Mesenchymal stem cell (in vitro differentiated cells and primary cell): ENCODE data around the gene MACROD1.

Experiments
- DNase-seq: peaks from one replicate; pipeline ENCODE4 v3.0.0-alpha.2; 2013
- H2AFZ ChIP-seq: one replicate; pipeline ENCODE4 v1.6.1; 2013; ENCODE audit warnings: low read depth, mild to moderate bottlenecking, control low read depth, inconsistent platforms, low read length, moderate library complexity
- H2AK5ac ChIP-seq: 2 replicates; pipeline ENCODE4 v1.6.1; 2013; ENCODE audit warnings: low read length, moderate library complexity, mild to moderate bottlenecking, inconsistent platforms; ENCODE audit not compliant: severe bottlenecking
- H2BK120ac ChIP-seq: one replicate; pipeline ENCODE4 v1.6.1; 2013; ENCODE audit warnings: low read depth, mild to moderate bottlenecking, inconsistent platforms, low read length, moderate library complexity
- H2BK12ac ChIP-seq, 2 experiments: one replicate each; pipeline ENCODE4 v1.6.1; 2013; ENCODE audit warnings: inconsistent platforms in 2 of 2, low read length in 2 of 2, mild to moderate bottlenecking in 2 of 2, moderate library complexity in 2 of 2, control low read depth in 1 of 2
- H2BK15ac ChIP-seq: one replicate; pipeline ENCODE4 v1.6.1; 2013; ENCODE audit warnings: mild to moderate bottlenecking, low read depth, inconsistent platforms; ENCODE audit not compliant: poor library complexity, severe bottlenecking
- H2BK5ac ChIP-seq: 2 replicates; pipeline ENCODE4 v1.6.1; 2013; ENCODE audit warnings: low read depth, mild to moderate bottlenecking, low read length, control low read depth, inconsistent platforms; ENCODE audit not compliant: poor library complexity, severe bottlenecking
- H3K14ac ChIP-seq, 2 experiments: one replicate each; pipeline ENCODE4 v1.6.1; 2013; ENCODE audit warnings: inconsistent platforms in 2 of 2, low read length in 2 of 2, control low read depth in 1 of 2, mild to moderate bottlenecking in 1 of 2, moderate library complexity in 1 of 2
- H3K18ac ChIP-seq, 2 experiments: one replicate each; pipeline ENCODE4 v1.6.1; 2013; ENCODE audit warnings: inconsistent platforms in 2 of 2, low read length in 2 of 2, control low read depth in 1 of 2, low read depth in 1 of 2, mild to moderate bottlenecking in 1 of 2
- H3K23ac ChIP-seq, 2 experiments: one replicate each; pipeline ENCODE4 v1.6.1; 2013; ENCODE audit warnings: inconsistent platforms in 2 of 2, low read length in 2 of 2, mild to moderate bottlenecking in 2 of 2, moderate library complexity in 2 of 2, control low read depth in 1 of 2
- H3K27ac ChIP-seq: 2 replicates; pipeline ENCODE4 v1.5.1; 2013; ENCODE audit warnings: mild to moderate bottlenecking, moderate library complexity, low read length, control low read depth, inconsistent platforms; ENCODE audit not compliant: poor library complexity, severe bottlenecking
- H3K27me3 ChIP-seq, 2 experiments: 2 replicates each; pipeline versions ENCODE4 v1.6.1 to v1.7.0; 2013; ENCODE audit warnings: low read length in 2 of 2, mild to moderate bottlenecking in 2 of 2, moderate library complexity in 2 of 2, control low read depth in 1 of 2, inconsistent platforms in 1 of 2; ENCODE audit not compliant: control insufficient read depth in 1 of 2, insufficient read depth in 1 of 2
- H3K36me3 ChIP-seq, 2 experiments: 2 replicates each; pipeline versions ENCODE4 v1.6.1 to v1.7.0; 2013; ENCODE audit warnings: low read length in 2 of 2, control low read depth in 1 of 2, inconsistent platforms in 1 of 2, low read depth in 1 of 2, mild to moderate bottlenecking in 1 of 2; ENCODE audit not compliant: insufficient read depth in 2 of 2, control insufficient read depth in 1 of 2
- H3K4ac ChIP-seq, 2 experiments: one replicate each; pipeline ENCODE4 v1.6.1; 2013; ENCODE audit warnings: inconsistent platforms in 2 of 2, low read length in 2 of 2, mild to moderate bottlenecking in 2 of 2, moderate library complexity in 2 of 2, control low read depth in 1 of 2, low read depth in 1 of 2
- H3K4me1 ChIP-seq: 2 replicates; pipeline ENCODE4 v1.6.1; 2013; ENCODE audit warnings: low read depth, low read length, control low read depth; ENCODE audit not compliant: control insufficient read depth, insufficient read depth
- H3K4me2 ChIP-seq: 2 replicates; pipeline ENCODE4 v1.6.1; 2013; ENCODE audit warnings: low read length, mild to moderate bottlenecking, inconsistent platforms; ENCODE audit not compliant: poor library complexity, severe bottlenecking
- H3K4me3 ChIP-seq, 2 experiments: 2 replicates each; pipeline versions ENCODE4 v1.5.1 to v1.7.0; 2013; ENCODE audit warnings: low read length in 2 of 2, mild to moderate bottlenecking in 2 of 2, control low read depth in 1 of 2, low read depth in 1 of 2; ENCODE audit not compliant: insufficient read depth in 1 of 2
- H3K79me1 ChIP-seq: replicated peaks from 2 replicates; pipeline ENCODE4 v1.6.1; 2013; ENCODE audit warnings: mild to moderate bottlenecking, control low read depth, low read length, inconsistent platforms; ENCODE audit not compliant: poor library complexity, severe bottlenecking
- H3K9ac ChIP-seq: 2 replicates; pipeline ENCODE4 v1.7.0; 2013; ENCODE audit warnings: mild to moderate bottlenecking, low read length, moderate library complexity
- H3K9me3 ChIP-seq: 2 replicates; pipeline ENCODE4 v1.7.0; 2013; ENCODE audit warnings: mild to moderate bottlenecking, low read length; ENCODE audit not compliant: control insufficient read depth
- H4K8ac ChIP-seq: one replicate; pipeline ENCODE4 v1.6.1; 2013; ENCODE audit warnings: inconsistent platforms, mild to moderate bottlenecking, low read length, moderate library complexity
- H4K91ac ChIP-seq: one replicate; pipeline ENCODE4 v1.6.1; 2013; ENCODE audit warnings: mild to moderate bottlenecking, low read length, inconsistent platforms
- WGBS: methylation state at CpG from one replicate; pipeline ENCODE4 v1.1.7; 2013; ENCODE audit warnings: mixed read lengths; 5-methylcytosine and 5-hydroxymethylcytosine counted together

The MACROD1 gene

DNA sequence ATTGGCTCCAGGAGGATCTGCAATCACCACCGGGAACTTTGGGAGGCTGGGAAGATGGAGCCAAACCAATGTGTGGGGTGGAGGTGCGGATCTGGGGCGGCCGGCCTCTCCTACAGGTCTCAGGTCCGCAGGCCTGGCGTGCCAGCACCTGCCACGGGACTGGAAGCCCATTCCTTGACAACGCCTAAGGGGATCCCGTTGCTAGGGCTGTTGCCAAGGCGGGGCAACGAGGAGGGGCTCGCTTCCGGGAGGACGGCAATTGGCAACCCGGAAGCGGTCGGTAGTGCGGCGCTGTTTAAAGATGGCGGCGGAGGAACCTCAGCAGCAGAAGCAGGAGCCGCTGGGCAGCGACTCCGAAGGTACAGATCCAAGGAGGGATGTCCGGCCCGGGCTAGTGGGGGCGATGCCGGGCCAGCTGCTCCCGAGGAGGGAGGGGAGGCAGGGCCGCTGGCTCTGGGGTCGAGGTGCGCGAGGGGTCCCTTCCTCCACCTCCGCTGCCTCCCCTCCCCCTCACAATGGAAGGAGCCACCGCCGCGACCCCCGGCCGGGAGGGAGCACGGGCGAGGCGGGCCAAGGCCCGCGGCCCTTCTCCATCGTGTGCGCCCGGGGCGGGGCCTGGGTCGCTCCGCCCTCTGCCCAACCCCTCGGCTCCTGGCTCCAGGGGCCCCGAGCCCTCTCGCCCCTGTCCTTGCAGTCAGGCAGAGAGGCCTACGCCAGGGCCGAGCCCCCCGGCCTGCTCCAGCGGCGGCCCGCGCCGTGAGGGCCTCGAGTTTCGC is 179.6 kb downstream of the MACROD1 start, which contains the start of gene OTUB1:
OTUB1 (plus strand) TSS at position 283 of the 776 bp plus-strand sequence; CDS start at position 302, 19 bp downstream.
- Histone ChIP-seq H3K9me3 (no peaks in the 10 kb centered on the region), H3K36me3 (peaks cover 29 to 31% of the 10 kb centered on the region in 2 experiments), H3K23ac (peak within 1 kb of the TSS in 1 of 2 experiments; percentile 77), H3K27me3 (no peaks in the 10 kb centered on the region), H3K79me1 (peaks cover 39% of the 10 kb centered on the region), H3K27ac (peak within 1 kb of the TSS; percentile 73), H4K8ac (peak within 1 kb of the TSS; percentile 95), H2BK5ac (peak within 1 kb of the TSS; percentile 67), H3K4me3 (peak within 1 kb of the TSS; percentile 95 to 97), H3K4me1 (peaks cover 31% of the 10 kb centered on the region), H2BK120ac (peak within 1 kb of the TSS; percentile 93), H3K14ac (peak within 1 kb of the TSS in 1 of 2 experiments; percentile 89), H2AFZ (peak within 1 kb of the TSS; percentile 79), H3K9ac (peak within 1 kb of the TSS; percentile 96), H3K18ac (peak within 1 kb of the TSS; percentile 94 to 98), H3K4me2 (peak within 1 kb of the TSS; percentile 82), H3K4ac (peak within 1 kb of the TSS; percentile 96), H2BK15ac (peak within 1 kb of the TSS; percentile 33), H2BK12ac (no peak within 1 kb of the TSS), H2AK5ac (peak within 1 kb of the TSS; percentile 35), H4K91ac (peak within 1 kb of the TSS; percentile 99)
- peak; percentile 94 for DNase-seq
- WGBS = 0% methylated on average over 51 of the region's 63 CpGs

DNA sequence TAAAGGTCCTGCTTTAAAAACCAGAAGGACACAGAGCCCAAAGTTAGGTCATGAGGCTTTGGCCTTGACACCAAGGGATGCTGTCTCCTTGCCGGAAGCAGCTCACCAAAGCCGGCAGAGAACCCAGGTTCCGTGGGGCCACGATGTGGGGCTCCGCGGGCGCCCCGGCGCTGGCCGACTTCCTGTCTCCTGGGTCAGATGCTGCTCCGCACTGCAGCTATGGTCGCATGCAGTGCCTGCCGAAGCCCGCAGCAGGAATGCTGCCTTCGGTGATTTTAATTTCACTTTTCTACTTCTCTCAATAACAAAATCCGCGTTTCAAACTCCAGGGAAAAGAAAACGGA is 180.1 kb downstream of the MACROD1 start:
- no peaks in the 10 kb centered on the region for H3K27me3 ChIP-seq
- H2AK5ac ChIP-seq = peak overlapping the region; percentile 35
- H3K79me1 ChIP-seq = peaks cover 40% of the 10 kb centered on the region
- no peak overlapping the region for H3K14ac ChIP-seq
- peaks cover 33% of the 10 kb centered on the region for H3K4me1 ChIP-seq
- peak overlapping the region; percentile 82 for H3K4me2 ChIP-seq
- DNase-seq = no peak
- H3K4ac ChIP-seq = peak overlapping the region; percentile 70 to 84
- no peak overlapping the region for H4K91ac ChIP-seq
- H3K23ac ChIP-seq = no peak overlapping the region
- H3K9me3 ChIP-seq = no peaks in the 10 kb centered on the region
- peak overlapping the region; percentile 79 for H2AFZ ChIP-seq
- no peak overlapping the region for H2BK12ac ChIP-seq
- peak overlapping the region in 1 of 2 experiments; percentile 64 for H3K18ac ChIP-seq
- H4K8ac ChIP-seq = peak overlapping the region; percentile 89
- peaks cover 23 to 30% of the 10 kb centered on the region in 2 experiments for H3K36me3 ChIP-seq
- WGBS = 28% methylated on average over 15 of the region's 18 CpGs
- peak overlapping the region; percentile 95 to 97 for H3K4me3 ChIP-seq
- H3K9ac ChIP-seq = peak overlapping the region; percentile 96
- peak overlapping the region; percentile 51 for H2BK5ac ChIP-seq
- peak overlapping the region; percentile 73 for H3K27ac ChIP-seq
- no peak overlapping the region for H2BK120ac ChIP-seq
- H2BK15ac ChIP-seq = no peak overlapping the region

DNA sequence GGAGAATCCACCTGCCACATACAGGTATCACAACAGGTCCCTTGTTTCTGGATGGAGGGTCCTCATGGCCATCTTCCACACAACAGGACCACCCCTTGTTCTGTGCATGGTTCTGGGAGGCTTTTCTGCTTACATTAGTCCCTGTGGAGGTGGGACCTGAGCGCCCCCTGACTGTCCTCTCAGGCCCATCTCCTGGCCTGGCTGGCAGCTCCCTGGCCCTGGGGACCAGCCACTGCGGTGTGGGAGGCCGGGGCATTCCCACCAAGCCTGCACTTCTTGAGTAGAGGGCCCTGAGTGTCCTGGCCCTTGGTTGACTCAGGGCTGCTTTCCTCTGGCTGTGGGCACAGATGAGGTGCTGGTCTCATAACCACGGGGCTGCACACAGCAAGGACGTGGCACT is 186.5 kb downstream of the MACROD1 start:
- Histone ChIP-seq H2AK5ac (no peak overlapping the region), H2AFZ (no peak overlapping the region), H3K4me1 (peaks cover 34% of the 10 kb centered on the region), H3K18ac (no peak overlapping the region), H3K79me1 (peaks cover 17% of the 10 kb centered on the region), H3K14ac (no peak overlapping the region), H3K27ac (no peak overlapping the region), H2BK120ac (no peak overlapping the region), H3K27me3 (no peaks in the 10 kb centered on the region), H3K9ac (no peak overlapping the region), H3K4me2 (no peak overlapping the region), H2BK5ac (no peak overlapping the region), H4K8ac (no peak overlapping the region), H4K91ac (no peak overlapping the region), H2BK12ac (no peak overlapping the region), H2BK15ac (no peak overlapping the region), H3K36me3 (peaks cover 13 to 23% of the 10 kb centered on the region in 2 experiments), H3K9me3 (no peaks in the 10 kb centered on the region), H3K23ac (no peak overlapping the region), H3K4me3 (no peak overlapping the region), H3K4ac (no peak overlapping the region)
- WGBS = 89% methylated on average over 5 of the region's 5 CpGs
- no peak for DNase-seq

GRCh38 chr11:63978551-63979239 is 187.2 kb downstream of the MACROD1 start:
- no peak overlapping the region for H3K27ac ChIP-seq
- no peak overlapping the region for H3K18ac ChIP-seq
- peak overlapping the region in 1 of 2 experiments; percentile 23 for H3K23ac ChIP-seq
- peaks cover 34% of the 10 kb centered on the region for H3K4me1 ChIP-seq
- peak overlapping the region; percentile 27 for H2AK5ac ChIP-seq
- H2BK15ac ChIP-seq = no peak overlapping the region
- no peak for DNase-seq
- no peak overlapping the region for H3K14ac ChIP-seq
- H3K27me3 ChIP-seq = no peaks in the 10 kb centered on the region
- no peak overlapping the region for H2BK5ac ChIP-seq
- peaks cover 16% of the 10 kb centered on the region for H3K79me1 ChIP-seq
- no peak overlapping the region for H3K4me2 ChIP-seq
- H2BK120ac ChIP-seq = no peak overlapping the region
- H3K9me3 ChIP-seq = no peaks in the 10 kb centered on the region
- H3K36me3 ChIP-seq = peaks cover 13 to 23% of the 10 kb centered on the region in 2 experiments
- no peak overlapping the region for H4K8ac ChIP-seq
- no peak overlapping the region for H3K4ac ChIP-seq
- H2AFZ ChIP-seq = no peak overlapping the region
- no peak overlapping the region for H4K91ac ChIP-seq
- no peak overlapping the region for H3K4me3 ChIP-seq
- no peak overlapping the region for H2BK12ac ChIP-seq
- H3K9ac ChIP-seq = no peak overlapping the region
- WGBS = 74% methylated on average over 9 of the region's 10 CpGs
